Effector memory CD4-positive, alpha-beta T cell (primary cell): ENCODE data around the gene NPAS3.

ENCODE experiments used
- DNase-seq, 3 donors: peaks; one replicate each; pipeline ENCODE4 v3.0.0-alpha.2; 2020
- H3K27ac ChIP-seq: 2 replicates; pipeline ENCODE4 v1.7.0; 2013; ENCODE audit warnings: mild to moderate bottlenecking, low read length, moderate library complexity; ENCODE audit not compliant: insufficient read depth, poor library complexity, severe bottlenecking
- H3K27me3 ChIP-seq: replicated peaks from 2 replicates; pipeline ENCODE4 v1.7.0; 2013; ENCODE audit warnings: mild to moderate bottlenecking, low read length; ENCODE audit not compliant: insufficient read depth, control insufficient read depth, poor library complexity, severe bottlenecking
- H3K36me3 ChIP-seq: 2 replicates; pipeline ENCODE4 v1.7.0; 2013; ENCODE audit warnings: mild to moderate bottlenecking, low read length, moderate library complexity; ENCODE audit not compliant: control insufficient read depth, insufficient read depth
- H3K4me1 ChIP-seq: 2 replicates; pipeline ENCODE4 v1.7.0; 2013; ENCODE audit warnings: low read length, mild to moderate bottlenecking; ENCODE audit not compliant: control insufficient read depth, insufficient read depth, poor library complexity, severe bottlenecking
- H3K4me3 ChIP-seq: 2 replicates; pipeline ENCODE4 v1.7.0; 2013; ENCODE audit warnings: low read length, low read depth, mild to moderate bottlenecking; ENCODE audit not compliant: insufficient read depth, poor library complexity, severe bottlenecking
- H3K9me3 ChIP-seq: 2 replicates; pipeline ENCODE4 v1.7.0; 2013; ENCODE audit warnings: mild to moderate bottlenecking, low read length, moderate library complexity; ENCODE audit not compliant: control insufficient read depth

NPAS3 gene

DNA sequence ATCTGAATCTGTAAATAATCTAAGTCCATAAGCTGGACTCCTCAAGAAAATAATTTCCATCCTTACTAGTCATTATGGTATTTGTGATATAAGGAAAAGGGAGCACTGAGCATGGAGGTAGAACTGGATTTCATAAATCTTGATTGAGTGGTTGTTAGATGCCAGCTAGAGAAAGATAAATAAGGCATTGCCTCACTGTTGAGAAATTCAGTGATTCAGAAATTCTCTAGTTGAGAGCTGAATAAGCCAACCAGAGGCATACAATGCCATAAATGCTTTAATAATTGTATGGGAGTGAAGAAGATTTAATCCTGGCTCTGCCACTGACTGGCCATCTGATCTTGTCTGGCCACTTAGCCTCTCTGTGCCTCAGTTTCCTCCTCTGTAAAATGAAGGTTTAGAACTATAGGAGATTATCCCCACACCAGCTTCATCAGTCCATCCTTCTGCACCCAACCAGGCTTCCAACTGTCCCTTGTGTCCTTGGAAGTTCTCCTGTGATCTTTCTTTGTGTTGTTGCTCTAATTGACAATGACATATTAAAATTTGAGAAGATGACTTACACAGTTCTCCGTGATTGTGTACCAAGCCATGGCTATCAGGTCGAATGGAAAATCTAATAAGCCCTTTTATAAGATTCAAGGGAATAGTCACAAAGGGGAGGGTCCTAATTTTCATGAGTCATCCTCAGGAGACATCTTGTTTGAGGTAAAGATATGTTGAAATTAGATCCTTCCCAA, 617.9 kb downstream of the NPAS3 start:
- DNase-seq = no peak
- H3K4me3 ChIP-seq = no peak overlapping the region
- H3K27me3 ChIP-seq = no peaks in the 10 kb centered on the region
- H3K27ac ChIP-seq = no peak overlapping the region
- no peaks in the 10 kb centered on the region for H3K4me1 ChIP-seq
- H3K36me3 ChIP-seq = no peaks in the 10 kb centered on the region
- no peaks in the 10 kb centered on the region for H3K9me3 ChIP-seq

GRCh38 chr14:33560718-33561431, 622.2 kb downstream of the NPAS3 start:
- Histone ChIP-seq H3K9me3 (no peaks in the 10 kb centered on the region), H3K27ac (no peak overlapping the region), H3K36me3 (no peaks in the 10 kb centered on the region), H3K27me3 (no peaks in the 10 kb centered on the region), H3K4me1 (no peaks in the 10 kb centered on the region), H3K4me3 (no peak overlapping the region)
- no peak for DNase-seq

DNA sequence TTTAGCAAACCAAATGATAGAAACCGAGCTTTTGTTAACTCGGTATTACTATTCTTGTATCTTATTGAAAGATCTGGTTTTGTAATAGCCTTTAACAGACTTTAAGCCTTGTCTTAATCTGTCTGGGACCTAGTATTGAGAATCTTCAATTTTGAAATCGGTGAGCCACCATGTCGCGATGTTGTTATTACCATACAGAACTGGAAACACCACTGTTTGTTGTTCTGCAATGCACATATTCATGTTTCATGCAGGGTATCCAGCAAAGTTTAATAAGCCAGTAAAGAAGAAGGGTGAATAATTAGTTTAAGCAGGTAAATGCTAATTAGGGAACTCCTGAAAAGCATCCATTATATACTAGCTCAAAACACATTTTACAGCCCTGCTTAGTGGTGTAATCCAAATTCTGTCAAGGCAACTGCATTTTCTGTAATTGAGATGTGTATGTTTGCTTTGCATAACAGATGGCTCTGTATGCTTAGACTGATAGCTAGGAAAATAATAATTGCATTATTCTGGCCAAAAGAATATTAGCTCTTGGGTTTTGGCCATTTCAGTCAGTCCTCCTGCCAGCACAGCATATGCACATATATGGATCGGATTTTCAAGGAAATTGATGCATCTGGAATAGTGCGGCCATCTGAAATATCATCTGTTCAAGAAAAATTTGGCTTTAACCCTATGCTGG, 623.0 kb downstream of the NPAS3 start:
- Histone ChIP-seq H3K4me3 (no peak overlapping the region), H3K27me3 (no peaks in the 10 kb centered on the region), H3K4me1 (no peaks in the 10 kb centered on the region), H3K27ac (no peak overlapping the region), H3K9me3 (no peaks in the 10 kb centered on the region), H3K36me3 (no peaks in the 10 kb centered on the region)
- no peak for DNase-seq

DNA sequence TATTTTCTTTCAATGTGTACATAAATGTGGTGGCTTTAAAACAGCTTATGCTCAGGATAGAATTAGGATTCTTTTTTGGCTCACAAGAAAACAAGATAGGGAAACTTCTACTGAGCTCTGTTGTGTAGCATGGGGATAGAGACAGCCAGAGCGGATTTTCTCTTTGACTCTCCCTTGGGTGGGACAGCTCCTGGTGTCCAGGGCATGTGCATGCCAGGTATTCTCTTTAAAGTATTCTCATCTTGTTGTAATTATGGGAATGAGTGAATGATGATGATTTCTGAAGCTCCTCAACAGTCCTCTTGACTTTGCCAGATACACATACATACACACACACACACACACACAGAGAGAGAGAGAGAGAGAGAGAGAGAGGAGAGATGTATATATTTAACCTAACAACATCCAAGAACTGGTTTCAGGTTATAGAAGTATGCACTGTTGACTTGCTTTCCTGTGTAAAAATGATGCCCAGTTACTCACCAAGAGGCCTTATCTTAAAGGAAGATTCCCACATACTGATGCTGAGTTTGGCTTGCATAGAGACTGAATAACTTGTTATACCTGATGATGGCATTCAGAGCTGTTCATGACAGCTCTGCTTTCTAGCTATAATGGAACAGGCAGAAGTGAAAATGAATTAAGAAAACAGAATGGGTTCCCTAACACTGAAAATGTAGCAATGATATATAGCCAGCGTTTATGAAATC, 624.7 kb downstream of the NPAS3 start:
- H3K36me3 ChIP-seq = no peaks in the 10 kb centered on the region
- H3K4me1 ChIP-seq = no peaks in the 10 kb centered on the region
- H3K4me3 ChIP-seq = no peak overlapping the region
- H3K9me3 ChIP-seq = no peaks in the 10 kb centered on the region
- H3K27ac ChIP-seq = no peak overlapping the region
- no peak for DNase-seq
- no peaks in the 10 kb centered on the region for H3K27me3 ChIP-seq

DNA sequence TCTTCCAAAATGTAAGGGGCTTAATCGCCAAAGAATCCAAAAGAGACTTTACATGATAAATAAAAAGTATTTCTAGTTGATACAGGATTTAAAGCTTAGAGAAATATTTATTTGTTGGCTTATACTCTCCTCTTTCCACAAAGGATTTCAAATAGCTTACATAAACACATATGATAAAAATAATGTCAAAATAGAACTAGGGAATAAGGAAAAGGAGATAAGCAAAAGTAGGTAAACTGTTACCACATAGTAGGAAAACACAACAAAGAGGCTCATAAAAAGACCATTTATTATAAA, 625.2 kb downstream of the NPAS3 start:
- Histone ChIP-seq H3K27me3 (no peaks in the 10 kb centered on the region), H3K27ac (no peak overlapping the region), H3K36me3 (no peaks in the 10 kb centered on the region), H3K4me3 (no peak overlapping the region), H3K9me3 (no peaks in the 10 kb centered on the region), H3K4me1 (no peaks in the 10 kb centered on the region)
- no peak for DNase-seq

DNA sequence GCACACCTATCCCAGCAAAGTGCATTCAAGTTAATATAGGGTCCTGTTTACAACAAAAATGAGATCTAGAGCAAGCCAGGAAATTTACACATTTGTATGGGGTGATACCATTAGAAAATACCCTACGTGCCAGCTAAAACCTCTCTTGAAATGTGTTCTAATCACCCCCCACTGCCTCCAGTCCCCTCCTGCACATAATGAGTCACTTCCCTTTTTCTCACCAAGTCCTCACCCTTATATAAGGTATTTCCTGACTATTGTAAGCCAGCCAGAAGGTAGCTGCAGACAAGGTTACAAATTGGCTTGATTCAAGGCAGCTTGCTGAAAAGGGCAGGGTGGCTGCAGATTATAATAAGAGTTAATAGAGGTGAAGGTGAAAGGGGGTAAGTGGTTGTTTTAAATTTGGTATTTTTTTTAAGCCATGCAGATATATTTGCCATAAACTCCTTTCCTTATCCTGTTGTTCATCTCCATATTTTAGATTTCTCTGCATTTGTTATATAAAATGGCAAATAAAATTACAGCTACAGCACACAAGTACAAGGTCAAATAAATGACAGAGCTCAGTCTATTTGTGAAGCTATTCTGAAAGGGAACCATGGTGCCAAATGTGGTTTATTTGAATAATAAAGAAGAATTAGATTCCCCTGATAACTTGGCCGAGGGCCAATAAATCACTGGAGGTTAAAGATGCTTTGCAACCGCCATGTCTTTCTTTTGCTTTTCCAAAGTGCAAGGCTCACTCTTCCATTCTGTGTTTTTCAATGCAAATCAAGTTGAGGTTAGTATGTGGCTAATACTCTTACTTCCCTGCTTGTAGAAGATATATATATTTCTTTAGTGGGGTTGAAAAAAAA, 626.3 kb downstream of the NPAS3 start:
- Histone ChIP-seq H3K36me3 (no peaks in the 10 kb centered on the region), H3K27ac (no peak overlapping the region), H3K4me3 (no peak overlapping the region), H3K9me3 (no peaks in the 10 kb centered on the region), H3K27me3 (no peaks in the 10 kb centered on the region), H3K4me1 (no peaks in the 10 kb centered on the region)
- no peak for DNase-seq

DNA sequence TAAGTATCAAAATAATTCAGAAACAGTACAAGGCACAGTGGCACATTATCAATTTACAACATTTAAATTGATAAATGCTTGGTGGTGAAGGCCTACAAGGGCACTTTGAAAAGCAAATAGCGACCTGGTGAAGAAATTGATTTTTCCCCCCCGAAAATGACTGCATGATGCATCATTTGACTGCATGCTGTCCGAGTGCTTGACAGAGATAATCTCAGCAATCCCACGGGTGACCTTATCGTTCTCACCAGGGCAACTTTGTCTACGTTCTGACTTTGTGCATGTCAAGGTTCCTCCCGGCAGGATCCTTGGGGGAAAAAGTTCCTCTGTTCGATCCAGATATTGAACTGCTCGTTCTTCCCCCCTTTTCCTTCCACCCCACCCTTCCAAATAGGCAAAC, 627.4 kb downstream of the NPAS3 start:
- H3K4me1 ChIP-seq = no peaks in the 10 kb centered on the region

GRCh38 chr14:33567023-33567728, 628.5 kb downstream of the NPAS3 start:
- no peaks in the 10 kb centered on the region for H3K4me1 ChIP-seq
- no peak overlapping the region for H3K27ac ChIP-seq
- H3K36me3 ChIP-seq = no peaks in the 10 kb centered on the region
- no peaks in the 10 kb centered on the region for H3K27me3 ChIP-seq
- no peaks in the 10 kb centered on the region for H3K9me3 ChIP-seq
- no peak for DNase-seq
- H3K4me3 ChIP-seq = no peak overlapping the region

More for the DNA sequence above, 627.4 kb downstream of the NPAS3 start:
- no peak overlapping the region for H3K27ac ChIP-seq
- no peak for DNase-seq
- H3K9me3 ChIP-seq = no peaks in the 10 kb centered on the region
- no peaks in the 10 kb centered on the region for H3K27me3 ChIP-seq
- no peak overlapping the region for H3K4me3 ChIP-seq
- no peaks in the 10 kb centered on the region for H3K36me3 ChIP-seq

DNA sequence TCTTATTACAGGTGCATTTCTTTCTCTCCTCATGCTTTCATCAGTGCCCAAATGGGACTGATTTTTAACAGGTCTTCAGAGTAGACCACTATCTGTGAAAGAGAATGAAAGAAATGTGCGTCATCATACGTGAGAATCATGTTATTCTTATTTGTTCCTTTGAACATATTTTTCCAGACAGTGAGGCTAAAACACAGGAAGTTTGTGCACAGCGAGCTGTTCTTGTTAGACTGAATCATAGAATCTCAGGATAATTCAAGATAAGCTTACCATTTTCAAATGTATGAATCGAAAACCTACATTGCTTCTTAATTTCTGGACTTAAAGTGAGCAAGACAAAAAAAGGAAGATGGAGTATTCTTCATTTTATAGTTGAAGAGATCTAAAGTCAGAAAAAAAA, 629.1 kb downstream of the NPAS3 start:
- no peak for DNase-seq
- no peaks in the 10 kb centered on the region for H3K4me1 ChIP-seq
- no peak overlapping the region for H3K27ac ChIP-seq
- no peaks in the 10 kb centered on the region for H3K27me3 ChIP-seq
- H3K4me3 ChIP-seq = no peak overlapping the region
- no peaks in the 10 kb centered on the region for H3K9me3 ChIP-seq
- H3K36me3 ChIP-seq = no peaks in the 10 kb centered on the region
